NCI-H226 (cell line): ENCODE results near the gene PIGC.
"Not testable (repeated sequence)": the region's sequence is repeated elsewhere in the genome, so short reads cannot be mapped to it uniquely, and the experiment has no call there.

Source experiments
- DNase-seq: peaks from one replicate; pipeline ENCODE4 v3.0.0-alpha.2; 2015

The PIGC gene

DNA sequence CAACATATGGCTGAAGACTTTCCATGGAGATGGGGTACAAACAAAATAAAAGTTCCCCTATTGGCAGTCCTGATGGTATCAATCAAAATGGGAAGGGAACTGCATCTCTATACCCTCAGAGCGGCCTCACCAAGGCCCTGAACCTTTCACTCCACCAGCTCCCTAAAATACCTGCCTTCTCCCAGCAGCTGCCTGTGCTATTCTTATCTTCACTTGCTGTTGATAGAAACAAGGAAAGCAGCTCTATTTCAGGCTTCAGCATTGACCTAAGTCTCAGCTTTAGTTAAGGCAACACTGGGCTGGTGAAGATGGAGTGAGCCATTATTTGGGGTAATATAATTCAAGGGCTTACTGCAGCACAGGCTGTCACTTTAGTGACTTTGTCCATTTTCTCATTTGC, 21.7 kb upstream of the PIGC start:
- DNase-seq = no peak

DNA sequence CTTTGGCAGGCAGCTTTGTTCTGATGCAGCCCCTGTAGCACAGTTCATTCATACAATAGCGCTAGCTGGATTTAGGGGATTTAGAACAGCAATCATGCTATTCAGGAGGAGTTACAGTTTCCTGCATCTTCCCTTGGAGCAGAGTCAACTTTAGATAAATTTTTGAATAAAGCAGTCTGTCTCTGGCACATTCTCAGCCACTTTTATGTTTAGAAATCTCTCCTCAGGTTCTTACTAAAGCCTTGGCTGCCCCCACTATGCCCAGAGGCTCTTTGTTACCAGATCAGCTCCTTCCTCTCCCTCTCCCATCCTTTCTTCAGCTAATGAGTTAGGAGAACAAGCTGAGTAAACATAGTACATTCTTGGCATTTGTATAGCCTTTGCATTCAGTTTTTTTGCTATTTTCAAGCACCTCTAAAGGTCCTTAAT, 17.0 kb upstream of the PIGC start:
- peak; percentile 80 for DNase-seq

DNA sequence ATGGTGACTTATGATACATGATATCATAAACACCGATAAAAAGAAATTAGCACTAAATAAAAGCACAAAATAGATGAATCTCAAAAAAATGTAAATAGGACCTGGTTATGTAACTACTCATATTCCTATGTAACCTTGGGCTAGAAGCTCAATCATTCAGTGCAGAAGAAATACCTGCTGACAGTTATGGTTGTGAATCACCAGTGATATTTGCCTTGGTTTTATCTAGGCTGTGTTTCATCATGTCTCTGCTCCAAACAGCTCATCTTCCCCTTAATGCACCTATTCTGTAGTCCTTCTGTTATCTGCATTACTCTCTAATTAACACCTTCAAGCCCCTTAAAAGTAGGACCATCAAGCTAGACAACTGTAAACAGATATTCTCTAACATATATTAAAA, 16.3 kb upstream of the PIGC start:
- DNase-seq = peak; percentile 70

DNA sequence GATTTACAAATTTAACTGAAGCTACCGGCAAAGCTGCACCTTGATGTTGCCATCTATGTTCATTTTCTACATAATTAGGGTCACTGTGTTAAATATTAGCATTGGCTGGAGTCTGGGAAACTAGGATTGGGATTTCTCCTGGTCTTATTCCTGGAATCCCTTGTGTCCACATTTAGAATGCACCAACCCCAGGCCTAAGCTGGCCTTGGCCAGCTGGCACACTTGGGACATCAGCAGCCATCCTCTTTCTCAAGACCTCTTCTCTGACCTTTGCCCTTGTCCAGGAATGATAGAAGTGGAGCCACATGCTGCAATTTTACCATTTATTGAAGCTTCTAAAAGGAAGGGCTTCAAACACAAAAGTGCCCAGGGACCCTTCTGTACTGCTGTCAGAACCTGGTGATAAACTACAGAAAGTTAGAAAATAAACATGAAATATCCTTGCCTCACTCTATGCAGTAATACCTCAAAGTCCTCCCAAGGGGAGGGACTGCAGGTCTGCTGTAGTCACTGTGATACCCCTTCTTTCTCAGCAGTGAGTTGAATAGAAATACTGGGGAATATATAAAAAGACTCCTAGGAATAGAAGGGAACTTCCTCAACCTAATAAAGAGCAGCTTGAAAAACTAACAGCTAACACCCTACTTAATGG, 13.7 kb upstream of the PIGC start:
- DNase-seq = no peak

DNA sequence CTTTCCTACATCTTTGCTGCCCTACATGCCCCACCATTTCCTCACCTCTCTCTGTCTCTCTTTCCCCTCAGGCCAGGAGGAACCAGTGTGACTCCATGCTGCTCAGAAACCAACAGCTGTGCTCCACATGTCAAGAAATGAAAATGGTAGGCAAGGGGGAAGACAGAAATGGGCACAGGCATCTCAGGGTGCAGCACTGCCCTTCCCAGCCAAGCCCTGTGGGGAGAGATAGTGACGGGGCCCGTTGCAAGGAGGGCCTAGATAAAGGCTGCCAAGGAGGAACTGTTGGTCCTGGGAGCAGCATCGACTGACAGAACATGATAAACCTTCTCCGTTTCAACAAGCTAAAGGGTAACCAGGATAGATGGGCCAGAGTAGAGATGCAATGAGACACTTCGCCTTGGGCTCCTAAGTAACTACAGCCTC, 12.5 kb upstream of the PIGC start:
- no peak for DNase-seq

GRCh38 chr1:172455451-172455850, 11.6 kb upstream of the PIGC start:
- no peak for DNase-seq

DNA sequence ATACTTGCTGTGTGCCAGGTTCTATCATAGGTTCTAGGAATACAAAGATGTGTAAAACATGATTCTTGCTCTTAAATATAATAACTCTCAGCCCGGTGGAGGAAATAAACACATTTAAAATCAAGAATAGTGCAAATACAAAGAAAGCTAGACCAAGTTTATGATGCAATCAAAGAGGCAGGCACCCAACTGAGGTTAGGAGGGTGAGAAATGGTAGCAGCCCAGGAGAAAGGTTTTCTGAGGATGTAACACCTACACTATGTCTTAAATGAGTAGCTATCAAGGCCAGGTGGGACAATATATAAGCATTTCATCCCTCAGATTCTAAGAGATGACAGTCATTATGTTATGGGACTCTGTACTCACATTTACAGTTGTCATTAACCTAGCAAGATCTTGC, 9.7 kb upstream of the PIGC start:
- DNase-seq = no peak

- no peak for DNase-seq
Observed at GRCh38 chr1:172453153-172453545, 9.3 kb upstream of the PIGC start.

DNA sequence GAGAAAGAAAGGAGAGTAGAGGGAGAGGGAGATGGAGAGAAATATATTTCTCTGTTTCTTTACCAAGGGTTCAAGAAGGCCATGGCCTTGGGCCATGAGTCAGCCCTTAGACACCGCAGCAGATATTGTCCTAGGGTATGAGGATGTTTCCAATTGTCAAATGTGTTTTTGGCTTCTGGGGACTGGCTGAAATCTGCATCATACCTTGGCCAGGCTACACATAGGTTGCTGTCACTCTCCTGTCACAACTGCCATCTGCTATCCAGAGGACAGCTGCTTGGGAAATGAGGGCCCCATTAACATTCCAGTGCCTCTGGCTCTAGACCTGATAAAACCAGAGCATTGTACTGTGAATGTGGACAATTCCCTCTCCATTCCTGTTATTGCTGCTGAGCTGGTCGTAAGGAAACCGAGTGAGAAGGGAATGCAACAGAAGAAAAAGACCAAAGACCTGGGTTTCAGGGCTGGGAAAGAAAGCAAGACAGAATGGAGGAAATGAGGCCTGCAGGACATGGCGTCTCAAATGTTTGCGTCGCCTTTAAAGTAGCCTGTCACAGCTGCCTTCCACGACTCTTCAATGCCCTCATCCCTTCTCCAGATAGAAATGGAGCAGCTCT, 8.8 kb upstream of the PIGC start:
- no peak for DNase-seq

GRCh38 chr1:172451002-172451443, 7.2 kb upstream of the PIGC start:
- peak; percentile 81 for DNase-seq

DNA sequence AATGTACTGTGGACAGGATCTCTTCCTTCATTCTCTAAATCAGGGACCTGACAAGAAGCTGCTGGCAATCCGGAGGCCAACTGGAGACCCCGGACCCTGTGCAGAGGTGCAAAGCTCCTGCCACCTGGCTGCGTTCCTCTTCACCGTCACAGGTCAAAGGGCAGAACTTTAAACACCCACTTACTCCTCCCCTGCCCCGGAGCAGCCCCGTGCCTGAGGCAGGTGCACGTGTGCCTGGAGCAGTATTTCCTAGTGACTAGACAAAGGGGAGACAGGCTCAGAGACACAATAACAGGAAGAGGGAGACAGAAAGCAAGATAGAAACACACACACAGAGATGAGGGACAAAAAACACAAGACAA, 6.6 kb upstream of the PIGC start:
- no peak for DNase-seq

- DNase-seq = peak; percentile 68
Observed at GRCh38 chr1:172449585-172450523, 6.0 kb upstream of the PIGC start.

- DNase-seq = peak; percentile 58
Observed at GRCh38 chr1:172448995-172449584, 5.2 kb upstream of the PIGC start.

DNA sequence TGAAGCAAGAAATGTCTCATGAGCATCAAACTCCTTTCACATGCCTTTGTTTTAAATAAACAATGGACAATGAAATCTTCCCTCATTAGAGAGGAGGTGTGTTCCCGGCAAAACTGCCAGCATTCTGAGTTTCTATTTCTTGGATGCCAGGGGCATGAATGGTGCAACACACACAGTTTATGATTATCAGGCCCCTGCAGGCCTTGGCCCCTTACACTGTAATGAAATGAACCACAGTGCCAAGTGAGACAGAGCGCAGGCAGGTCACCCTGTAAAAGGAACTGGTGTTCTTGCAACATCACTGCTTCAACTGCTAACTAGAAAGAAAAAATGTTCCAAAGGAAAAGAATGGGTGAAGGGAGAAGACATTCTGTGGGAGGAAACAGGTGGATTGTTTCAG, 3.8 kb upstream of the PIGC start:
- no peak for DNase-seq

DNA sequence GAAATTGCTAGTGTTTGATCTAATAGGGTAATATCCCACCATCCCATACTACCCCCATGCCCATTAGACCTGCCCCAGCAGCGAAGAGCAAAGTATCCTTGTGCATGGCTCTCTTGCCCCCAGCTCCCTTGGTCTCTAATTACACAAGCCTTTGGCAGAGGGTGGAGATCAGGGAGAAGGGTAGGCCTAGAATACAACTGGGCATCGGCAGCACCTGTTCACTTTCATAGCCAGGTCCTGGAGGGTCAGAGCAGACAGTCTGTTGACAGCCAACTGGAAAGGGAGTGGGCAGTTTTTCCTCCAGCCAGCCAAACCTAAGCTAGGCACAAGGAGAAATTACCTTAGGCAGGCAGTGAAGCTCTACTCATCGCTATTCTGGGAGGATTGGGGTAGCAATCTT, 2.7 kb upstream of the PIGC start:
- no peak for DNase-seq

DNA sequence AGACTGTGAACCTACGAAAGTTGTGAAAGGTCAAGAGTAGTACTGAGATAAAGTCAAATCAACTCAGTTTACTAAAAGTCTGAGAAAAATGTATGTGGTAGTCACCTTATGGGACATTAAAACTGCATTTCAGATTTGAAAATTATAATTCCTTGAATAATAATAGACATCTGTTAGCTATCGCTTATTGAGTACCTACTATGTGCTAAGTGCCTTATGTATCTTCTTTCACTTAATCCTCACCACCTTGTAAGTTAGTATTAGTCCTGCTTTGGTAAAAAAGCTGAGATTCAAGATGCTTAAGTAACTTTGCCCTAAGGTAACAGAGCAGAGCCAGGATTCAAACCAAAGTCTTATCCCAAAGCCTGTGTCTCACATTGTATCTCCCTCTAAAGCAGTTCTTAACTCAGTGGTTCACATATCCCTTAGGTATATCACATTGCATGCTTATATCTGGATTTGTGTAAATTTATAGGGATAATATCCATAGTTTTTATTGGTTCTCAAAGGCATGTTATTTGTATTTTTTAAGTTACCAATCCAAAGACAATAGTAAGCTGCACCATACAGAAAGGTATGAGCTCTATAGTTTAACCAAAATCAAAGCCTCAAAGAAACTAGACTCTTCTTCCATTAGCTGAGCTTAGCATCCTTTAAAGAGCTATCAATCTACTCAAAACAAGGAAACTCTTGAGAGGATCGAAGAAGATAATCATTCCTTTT, 865 bp downstream of the PIGC start:
- DNase-seq = no peak

- DNase-seq = no peak
Observed at GRCh38 chr1:172442404-172442803, 1.5 kb downstream of the PIGC start.

- DNase-seq = not testable (repeated sequence)
Observed at GRCh38 chr1:172437183-172437582, 6.7 kb downstream of the PIGC start.

- no peak for DNase-seq
Observed at GRCh38 chr1:172431721-172432192, 12.1 kb downstream of the PIGC start.

GRCh38 chr1:172431204-172431603, 12.7 kb downstream of the PIGC start:
- DNase-seq = no peak

- no peak for DNase-seq
Observed at GRCh38 chr1:172430128-172430454, 13.8 kb downstream of the PIGC start.

DNA sequence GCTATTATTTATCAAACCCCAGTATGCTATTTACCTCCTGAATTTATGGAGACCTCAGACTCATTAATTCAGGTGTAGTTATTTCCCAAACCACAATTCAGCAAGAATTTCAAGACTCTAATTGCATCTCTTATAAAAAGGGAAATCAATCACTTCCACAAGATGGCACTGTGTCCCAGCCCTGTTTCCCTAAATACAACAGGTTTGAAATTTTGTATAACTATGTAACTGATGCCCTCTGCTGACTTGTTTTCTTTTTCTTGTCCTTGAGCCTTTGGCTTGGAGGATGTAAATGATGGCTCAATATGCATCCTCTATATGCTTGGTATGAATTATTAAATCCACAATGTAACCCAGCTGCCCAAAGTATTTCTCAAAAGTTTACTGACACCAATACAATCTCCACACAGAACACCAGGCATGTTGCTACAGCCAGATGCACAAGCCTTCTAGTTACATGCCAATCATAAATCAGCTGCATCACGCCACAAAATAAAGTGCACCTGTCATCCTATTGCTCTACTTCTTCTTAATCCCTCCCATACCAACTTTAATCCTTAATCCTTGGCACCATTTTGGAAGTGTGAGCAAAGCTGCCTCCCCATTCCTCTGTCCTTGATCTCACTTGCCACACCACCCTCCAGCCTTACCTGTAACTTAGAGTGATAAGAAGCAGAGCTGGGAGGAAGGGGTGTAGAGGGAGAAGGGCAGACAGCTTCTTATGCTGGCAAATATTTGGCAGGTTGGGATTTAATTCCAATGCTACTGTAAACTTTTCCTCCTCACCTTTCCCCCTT, 14.3 kb downstream of the PIGC start:
- peak; percentile 47 for DNase-seq
